ENCODE measurements around the gene TCF12.

- no peak for TF ChIP-seq TAF7 (optimal IDR thresholded peaks at IDR 0.05; ENCODE audit: borderline replicate concordance, low read depth, low read length)
- TF ChIP-seq SP1 (IDR thresholded peaks at IDR 0.05; ENCODE audit: low read depth, low read length): no peak
- no peak for TF ChIP-seq POLR2A (IDR thresholded peaks at IDR 0.05; ENCODE audit: control extremely low read depth in 1 of 2, low read depth in 2 of 2, low read length in 2 of 2)
- no peak for TF ChIP-seq CHD1 (IDR thresholded peaks at IDR 0.05; ENCODE audit: low read depth, low read length)
- no peak for TF ChIP-seq CTCF (IDR thresholded peaks at IDR 0.05; ENCODE audit: control extremely low read depth in 1 of 3, insufficient read depth in 1 of 3, low read depth in 1 of 3, low read length in 3 of 3)
- no peak for TF ChIP-seq EZH2 (IDR thresholded peaks at IDR 0.05; ENCODE audit: low read depth, low read length, severe bottlenecking)
- no peak for TF ChIP-seq RAD21 (IDR thresholded peaks at IDR 0.05 in 1 of 2, conservative IDR thresholded peaks at IDR 0.05 in 1 of 2; ENCODE audit: low read depth in 2 of 2, low read length in 2 of 2)
- no peak for TF ChIP-seq YY1 (IDR thresholded peaks at IDR 0.05; ENCODE audit: low read depth, low read length)
- no peak for TF ChIP-seq CEBPB (IDR thresholded peaks at IDR 0.05; ENCODE audit: low read depth, low read length)
- no peak for TF ChIP-seq ATF3 (IDR thresholded peaks at IDR 0.05; ENCODE audit: insufficient read depth, low read depth, low read length)
- TF ChIP-seq CREB1 (IDR thresholded peaks at IDR 0.05): no peak
- TF ChIP-seq POLR2AphosphoS5 (IDR thresholded peaks at IDR 0.05; ENCODE audit: low read depth, low read length): no peak
Observed at GRCh38 chr15:57032338-57032737, 113.9 kb downstream of the TCF12 start.
